Bronchial epithelial cell (primary cell): ENCODE results near the gene PIK3C2B. TPM values are rescaled to one million over a fixed set of nuclear protein-coding genes. Genes with fewer than 3 reads are reported as not detected.

Experiments
- DNase-seq: peaks from one replicate; pipeline ENCODE4 v3.0.0-alpha.2; 2010; ENCODE audit warnings: low read depth
- FAIRE-seq: peaks from 2 replicates; lab custom pipeline; 2011; peaks lifted over from hg19 to GRCh38; lab: Jason Lieb, UNC
- H3K27me3 ChIP-seq: 2 replicates; pipeline ENCODE4 v1.5.1; 2011; ENCODE audit warnings: low read length; ENCODE audit not compliant: control insufficient read depth, insufficient read depth
- H3K36me3 ChIP-seq: 2 replicates; pipeline ENCODE4 v1.5.1; 2011; ENCODE audit warnings: low read length; ENCODE audit not compliant: control insufficient read depth, insufficient read depth
- H3K4me3 ChIP-seq: 2 replicates; pipeline ENCODE4 v1.5.1; 2011; ENCODE audit warnings: mild to moderate bottlenecking, low read depth, low read length, control low read depth
- CTCF ChIP-seq: IDR thresholded peaks from 2 replicates; pipeline ENCODE4 v1.5.1; 2011; ENCODE audit warnings: mild to moderate bottlenecking, moderate library complexity, low read length, control low read depth, inconsistent platforms; ENCODE audit not compliant: insufficient read depth, severe bottlenecking
- total RNA-seq: library from RNA; depleted of rRNA; stranded (reverse); fragments of >200 nt; gene quantifications from 2 replicates; pipeline ENCODE4 v1.2.1, GENCODE V29; 2014

PIK3C2B gene
- total RNA-seq, 1 donor from 2014 or later = 2.1 TPM

GRCh38 chr1:204461331-204462228 lies 33.0 kb downstream of the PIK3C2B start:
- FAIRE-seq (no peak), DNase-seq (peak; percentile 28)
- TF ChIP-seq CTCF = no peak
- Histone ChIP-seq H3K4me3 (no peak overlapping the region), H3K27me3 (no peaks in the 10 kb centered on the region), H3K36me3 (peaks cover 7% of the 10 kb centered on the region)

DNA sequence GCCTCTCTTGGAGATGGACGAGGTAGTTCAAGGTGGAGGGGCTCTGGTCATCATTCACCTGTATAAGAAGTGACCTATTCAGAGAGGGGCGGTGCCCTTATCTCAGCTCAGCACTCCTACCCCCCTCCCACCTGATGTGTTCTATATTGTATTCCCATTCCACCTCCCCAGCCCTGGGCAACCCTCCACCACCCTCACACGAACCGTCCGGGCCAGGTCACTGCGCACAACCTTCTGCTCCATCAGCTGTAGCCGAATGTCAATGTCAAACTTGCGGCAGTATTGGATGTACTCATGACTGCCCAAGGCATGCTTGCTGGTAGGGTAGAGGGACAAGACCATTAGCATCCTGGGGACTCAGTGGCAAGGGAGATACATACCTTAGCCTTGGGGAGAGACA lies 34.3 kb downstream of the PIK3C2B start:
- Histone ChIP-seq H3K4me3 (no peak overlapping the region), H3K27me3 (no peaks in the 10 kb centered on the region), H3K36me3 (peaks cover 13% of the 10 kb centered on the region)
- TF ChIP-seq CTCF = no peak
- FAIRE-seq (no peak), DNase-seq (no peak)

- H3K36me3 ChIP-seq = peaks cover 13% of the 10 kb centered on the region
- DNase-seq (no peak), FAIRE-seq (no peak)
- no peak overlapping the region for H3K4me3 ChIP-seq
- TF ChIP-seq CTCF = no peak
- no peaks in the 10 kb centered on the region for H3K27me3 ChIP-seq
Measured at GRCh38 chr1:204459706-204460105, 34.9 kb downstream of the PIK3C2B start.

GRCh38 chr1:204457666-204458065 lies 36.9 kb downstream of the PIK3C2B start:
- DNase-seq = no peak
- no peak for FAIRE-seq
- TF ChIP-seq CTCF = no peak
- Histone ChIP-seq H3K36me3 (peaks cover 10% of the 10 kb centered on the region), H3K27me3 (no peaks in the 10 kb centered on the region), H3K4me3 (no peak overlapping the region)

- H3K36me3 ChIP-seq = peaks cover 10% of the 10 kb centered on the region
- H3K4me3 ChIP-seq = no peak overlapping the region
- no peaks in the 10 kb centered on the region for H3K27me3 ChIP-seq
- no peak for FAIRE-seq
- no peak for TF ChIP-seq CTCF
- no peak for DNase-seq
Measured at GRCh38 chr1:204456826-204457442, 37.7 kb downstream of the PIK3C2B start.
